NCI-H2081 (cell line): ENCODE results near the gene TOGARAM2.

Experiments
- DNase-seq, 2 experiments: peaks; one replicate each; lab custom pipeline; 2025; lab: John Stamatoyannopoulos, UW

TOGARAM2 gene

GRCh38 chr2:29055601-29056000 lies 74.5 kb downstream of the TOGARAM2 start:
- no peak for DNase-seq

GRCh38 chr2:29056452-29056851 lies 75.4 kb downstream of the TOGARAM2 start:
- DNase-seq, result no peak

DNA sequence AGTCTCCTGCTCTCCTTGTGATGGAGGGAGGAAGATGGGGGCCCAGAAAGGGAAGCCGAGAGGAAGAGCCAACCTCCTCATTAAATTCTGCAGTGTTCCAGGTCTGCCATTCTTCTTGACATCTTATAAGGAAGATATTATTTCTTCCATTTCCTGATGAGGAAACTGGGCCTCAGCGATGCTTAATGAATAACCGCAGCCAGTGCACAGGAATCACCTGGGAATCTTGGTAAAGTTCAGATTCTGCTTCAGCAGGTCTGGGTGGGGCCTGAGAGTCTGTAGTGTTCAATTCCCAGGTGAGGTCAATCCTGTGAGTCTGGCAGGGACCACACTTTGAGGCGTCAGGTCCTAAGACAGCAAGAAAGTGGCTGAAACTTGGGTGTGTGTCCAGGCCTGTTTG lies 75.9 kb downstream of the TOGARAM2 start:
- DNase-seq, result no peak

- no peak for DNase-seq
These were observed 78.5 kb downstream of the TOGARAM2 start for GRCh38 chr2:29059624-29060023.

DNA sequence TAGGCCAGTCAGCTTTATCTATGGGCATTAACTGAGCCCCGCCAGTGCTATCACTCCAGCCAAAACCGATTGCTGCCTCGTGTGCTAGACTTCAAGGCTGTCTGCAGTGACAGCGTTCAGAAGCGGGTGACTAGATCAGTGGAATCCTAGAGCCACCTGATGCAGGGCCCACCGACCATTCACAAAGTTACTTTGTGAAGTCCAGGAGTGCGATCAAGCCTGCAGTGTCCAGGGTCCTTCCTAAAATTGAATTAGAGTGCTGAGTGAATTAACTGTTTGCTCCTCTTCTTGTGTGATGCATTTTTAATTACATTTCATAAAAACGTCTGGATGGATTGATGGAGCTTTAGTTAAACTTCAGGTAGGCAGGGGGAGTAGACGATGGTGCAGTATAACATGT lies 79.3 kb downstream of the TOGARAM2 start:
- no peak for DNase-seq

DNA sequence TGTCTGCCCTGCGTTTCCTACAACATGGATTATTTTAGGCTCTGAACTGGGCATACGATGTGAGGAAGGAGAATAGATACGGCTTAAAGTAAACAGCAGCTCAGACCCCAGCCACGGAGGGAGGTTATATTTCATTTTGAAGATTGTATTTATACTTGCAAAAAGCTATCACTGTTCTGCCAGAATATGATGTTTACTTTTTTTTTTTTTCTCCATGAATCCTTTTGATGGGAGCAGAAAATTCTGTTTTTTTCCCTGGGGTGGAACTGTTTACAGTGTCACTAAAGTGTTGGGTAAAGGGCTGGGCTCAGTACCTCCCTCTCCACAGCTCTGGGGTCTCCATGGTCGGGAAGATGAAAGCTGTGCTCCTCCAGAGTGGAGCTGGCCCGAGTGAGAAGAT lies 80.1 kb downstream of the TOGARAM2 start:
- DNase-seq, result no peak

DNA sequence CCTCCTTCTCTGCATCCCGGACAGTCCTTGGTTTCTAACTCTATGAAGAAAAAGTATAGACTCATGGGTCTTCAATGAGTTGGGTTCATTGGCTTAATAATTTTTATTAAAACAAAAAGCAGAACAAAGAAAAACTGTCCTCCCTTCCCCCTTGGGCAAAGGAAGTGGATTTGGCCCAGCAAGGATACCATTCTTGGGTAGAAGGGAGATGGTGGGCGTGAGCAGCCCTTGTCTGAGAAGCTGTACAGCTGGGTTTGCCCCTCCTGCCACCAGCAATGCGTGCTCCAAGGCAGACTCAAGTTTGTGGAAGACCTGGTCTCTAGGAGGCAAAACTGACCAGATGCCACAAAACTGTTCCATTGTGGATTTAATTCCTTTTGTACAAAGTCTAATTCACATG lies 80.5 kb downstream of the TOGARAM2 start:
- no peak for DNase-seq

- no peak for DNase-seq
These were observed 81.3 kb downstream of the TOGARAM2 start for GRCh38 chr2:29062371-29062770.

GRCh38 chr2:29063056-29063455 lies 82.0 kb downstream of the TOGARAM2 start:
- no peak for DNase-seq

- no peak for DNase-seq
These were observed 82.7 kb downstream of the TOGARAM2 start for GRCh38 chr2:29063646-29064345.

DNA sequence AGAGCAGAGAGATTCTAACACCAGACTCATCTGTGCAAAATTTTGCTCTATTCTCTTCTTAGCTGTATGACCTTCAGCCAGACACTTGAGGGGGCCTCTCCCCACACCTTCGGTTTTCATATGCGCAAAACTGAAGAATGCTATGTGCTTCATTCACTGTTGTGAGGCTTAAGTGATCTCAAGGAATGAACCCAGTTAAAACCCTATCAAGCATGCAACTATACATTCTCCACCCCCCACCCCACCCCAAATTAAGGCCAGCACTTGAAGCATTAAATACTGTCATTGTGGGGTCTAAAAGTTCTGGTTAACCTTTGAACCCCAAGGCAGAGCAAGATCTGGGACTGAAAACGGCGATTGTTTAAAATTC lies 83.2 kb downstream of the TOGARAM2 start:
- no peak for DNase-seq

DNA sequence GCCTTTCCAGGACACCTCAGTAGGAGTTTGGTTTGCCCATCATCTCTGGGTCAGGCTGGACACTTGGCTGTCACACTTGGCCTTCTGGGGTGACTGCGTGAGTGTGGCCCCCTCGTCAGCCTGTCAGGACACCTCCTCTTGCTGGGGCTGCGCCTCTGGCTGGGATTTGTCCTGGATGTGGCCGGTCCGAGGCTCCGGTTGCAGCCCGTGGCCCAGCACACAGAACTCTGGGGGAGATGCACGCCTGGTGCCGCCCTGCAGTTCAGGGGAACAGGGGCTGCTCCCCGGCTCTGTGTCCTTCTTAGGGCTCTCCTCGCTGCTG lies 83.6 kb downstream of the TOGARAM2 start:
- no peak for DNase-seq

DNA sequence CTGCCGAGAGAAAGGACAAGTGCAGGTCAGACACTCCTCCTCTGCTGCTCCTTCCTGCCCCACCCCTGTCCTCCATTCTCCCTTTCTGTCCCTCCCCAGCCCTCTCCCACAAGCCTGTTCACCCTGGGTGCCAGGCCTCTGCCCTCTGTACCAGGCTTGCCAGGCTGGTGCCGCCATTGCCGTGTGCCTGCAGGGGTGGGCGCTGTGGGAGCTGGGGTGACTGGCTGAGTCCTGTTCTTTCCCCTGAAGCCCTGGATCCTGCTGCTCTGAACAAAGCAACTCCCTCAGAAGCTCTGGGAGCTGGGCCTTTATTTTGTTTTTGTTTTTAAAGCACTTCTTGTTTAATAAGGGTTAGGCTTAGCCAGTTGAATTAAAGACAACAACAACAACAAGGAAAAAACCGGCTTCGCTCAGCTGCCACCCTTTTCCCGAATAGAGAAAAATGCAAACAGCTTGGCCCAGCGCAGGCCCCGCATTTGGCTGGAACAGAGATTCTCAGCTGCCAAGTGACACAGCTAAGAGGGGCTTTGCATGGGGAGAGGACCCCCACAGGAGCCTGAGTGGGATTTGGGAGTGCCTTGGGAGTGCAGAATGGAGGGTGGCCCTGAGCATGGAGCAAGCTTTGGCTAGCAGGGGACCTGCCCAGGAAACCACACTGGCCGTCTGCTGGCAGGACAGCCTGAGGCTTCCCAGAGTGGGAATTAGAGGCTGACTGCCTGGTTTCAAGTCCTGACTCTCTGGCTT lies 84.1 kb downstream of the TOGARAM2 start:
- DNase-seq, result no peak

GRCh38 chr2:29066271-29066860 lies 85.3 kb downstream of the TOGARAM2 start:
- DNase-seq, result no peak

DNA sequence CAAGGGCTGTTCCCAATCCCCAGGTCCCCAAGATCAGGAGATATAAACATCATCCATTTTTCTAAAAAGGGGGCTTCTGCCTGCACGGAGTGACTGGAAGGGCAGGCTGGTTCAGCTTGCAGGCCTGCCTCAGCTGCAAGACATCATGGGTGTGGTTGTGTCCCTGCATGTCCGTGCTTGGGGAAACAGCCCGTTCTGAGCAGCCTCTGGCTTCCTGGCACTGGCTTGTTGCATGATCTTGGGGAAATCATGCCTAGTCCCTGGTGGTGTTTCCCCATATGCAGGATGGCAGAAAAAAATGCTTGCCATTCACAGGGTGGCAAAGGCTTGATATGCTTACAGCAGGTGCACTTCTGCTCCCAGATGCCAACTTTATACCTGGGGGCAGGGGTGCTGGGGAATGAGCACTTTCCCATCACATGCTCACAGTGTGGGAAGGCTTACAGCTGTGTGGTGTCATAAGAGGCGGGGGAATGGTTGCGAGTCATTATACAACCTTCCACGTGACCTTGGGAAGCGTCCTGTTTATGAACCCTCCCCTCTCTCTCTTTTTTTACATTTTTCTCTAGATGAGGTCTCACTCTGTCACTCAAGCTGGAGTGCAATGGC lies 86.0 kb downstream of the TOGARAM2 start:
- DNase-seq, result no peak

DNA sequence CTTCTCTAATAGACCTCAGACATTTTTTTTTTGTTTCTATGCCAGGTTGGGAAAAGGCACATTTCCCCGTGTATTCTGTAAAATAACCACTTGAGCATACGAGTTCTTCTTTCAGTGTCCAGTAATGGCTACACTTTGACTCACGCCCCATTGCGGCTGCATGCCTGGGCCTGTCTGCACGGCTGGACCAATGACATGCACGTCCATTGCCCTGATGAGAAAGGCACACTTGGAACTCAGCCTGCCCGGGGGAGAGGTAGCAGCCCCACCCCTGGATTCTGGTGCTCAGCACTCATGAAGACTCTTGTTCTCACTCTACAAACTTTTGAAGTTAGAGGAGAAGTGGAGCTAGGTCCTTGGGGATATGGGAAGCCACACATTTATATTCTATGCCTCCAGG lies 87.4 kb downstream of the TOGARAM2 start:
- DNase-seq, result no peak

GRCh38 chr2:29070526-29070925 lies 89.4 kb downstream of the TOGARAM2 start:
- no peak for DNase-seq

- DNase-seq, result no peak
These were observed 90.2 kb downstream of the TOGARAM2 start for GRCh38 chr2:29071032-29071975.

GRCh38 chr2:29072251-29072650 lies 91.2 kb downstream of the TOGARAM2 start:
- no peak for DNase-seq

DNA sequence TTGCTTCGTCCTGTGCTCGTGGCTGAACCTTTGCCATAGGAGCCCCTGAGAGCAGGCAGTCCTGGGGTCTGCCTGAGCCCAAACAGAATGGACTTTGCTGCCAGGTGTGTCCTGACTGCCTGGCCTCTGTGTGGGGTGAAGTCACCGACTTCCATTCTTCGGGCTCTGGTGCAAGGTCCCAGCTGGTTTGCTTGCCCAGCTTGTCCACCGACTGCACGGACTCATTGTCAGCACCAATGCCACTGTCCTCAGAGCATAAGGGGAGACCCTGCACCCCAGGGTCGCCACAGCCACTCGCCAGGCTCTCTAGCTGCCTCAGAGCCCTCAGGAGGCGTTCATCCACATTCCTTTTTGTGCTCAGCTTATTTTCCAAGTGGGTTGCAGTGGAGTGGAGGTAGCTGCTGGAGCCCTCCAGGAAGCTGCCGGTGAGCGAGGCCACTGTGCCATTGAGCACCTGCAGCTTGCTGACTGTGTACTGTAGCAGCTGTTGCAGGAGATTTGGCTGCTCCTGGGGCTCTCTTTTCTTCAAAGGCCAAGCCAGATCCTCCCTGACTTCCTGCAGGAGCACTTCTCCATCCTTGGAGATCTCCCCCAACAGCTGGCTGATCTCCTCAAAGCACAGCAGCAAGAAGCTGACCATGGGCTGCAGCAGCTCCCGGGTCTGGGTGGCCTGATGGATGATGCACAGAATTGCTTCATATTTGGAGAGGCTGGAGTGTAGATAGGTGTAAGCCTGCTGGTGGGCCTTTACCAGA lies 92.0 kb downstream of the TOGARAM2 start:
- no peak for DNase-seq

DNA sequence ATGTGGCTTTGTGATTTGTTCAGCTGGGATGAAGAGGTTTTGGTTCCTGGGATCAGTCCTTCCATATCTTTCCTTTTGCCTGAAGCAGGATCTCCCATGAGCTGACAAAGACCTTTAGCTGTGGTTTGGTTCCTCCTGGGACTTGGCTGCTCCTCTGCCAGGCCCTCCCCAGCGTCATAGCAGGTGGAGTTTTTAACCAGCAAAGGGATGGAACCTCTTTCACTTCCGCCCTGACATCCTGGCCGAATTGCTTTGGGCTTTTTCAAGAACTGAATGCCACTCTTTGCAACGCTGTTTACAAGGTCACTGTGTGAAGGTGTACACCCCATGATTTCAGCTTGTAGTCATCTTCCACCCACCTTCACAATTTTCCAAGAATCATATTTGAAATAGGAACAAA lies 92.8 kb downstream of the TOGARAM2 start:
- no peak for DNase-seq
